K562 (cell line): ENCODE measurements around the gene ABCB4.

Experiments used
- EZH2 ChIP-seq: IDR thresholded peaks from 2 replicates; pipeline ENCODE4 v1.6.1; 2012; ENCODE audit warnings: low read depth, mild to moderate bottlenecking, inconsistent platforms, low read length, borderline replicate concordance
- KLF16 ChIP-seq: IDR thresholded peaks from 2 replicates; pipeline ENCODE4 v1.6.1; 2016; ENCODE audit warnings: antibody characterized with exemption
- POLR2B ChIP-seq: fragments of 450-650 bp; IDR thresholded peaks from 2 replicates; pipeline ENCODE4 v1.6.1; 2018; ENCODE audit warnings: low read depth; ENCODE audit not compliant: partially characterized antibody
- TF ChIP-seq, protein P1 (sequence below), 3 experiments: IDR thresholded peaks in 2 of 3; conservative IDR thresholded peaks in 1 of 3; 2 replicates each; pipeline ENCODE4 v1.5.1; 2011 to 2012; ENCODE audit warnings: low read length in 3 of 3, mild to moderate bottlenecking in 3 of 3, control low read depth in 2 of 3, improper control_type of control experiment in 1 of 3, inconsistent platforms in 1 of 3, low read depth in 1 of 3, mixed read lengths in 1 of 3, moderate library complexity in 1 of 3; ENCODE audit not compliant: insufficient read depth in 2 of 3
- TF ChIP-seq, protein P2 (sequence below): fragments of 450-650 bp; formaldehyde crosslinking; IDR thresholded peaks from 2 replicates; pipeline ENCODE4 v1.4.0; 2020; ENCODE audit warnings: mild to moderate bottlenecking, moderate library complexity

DNA sequence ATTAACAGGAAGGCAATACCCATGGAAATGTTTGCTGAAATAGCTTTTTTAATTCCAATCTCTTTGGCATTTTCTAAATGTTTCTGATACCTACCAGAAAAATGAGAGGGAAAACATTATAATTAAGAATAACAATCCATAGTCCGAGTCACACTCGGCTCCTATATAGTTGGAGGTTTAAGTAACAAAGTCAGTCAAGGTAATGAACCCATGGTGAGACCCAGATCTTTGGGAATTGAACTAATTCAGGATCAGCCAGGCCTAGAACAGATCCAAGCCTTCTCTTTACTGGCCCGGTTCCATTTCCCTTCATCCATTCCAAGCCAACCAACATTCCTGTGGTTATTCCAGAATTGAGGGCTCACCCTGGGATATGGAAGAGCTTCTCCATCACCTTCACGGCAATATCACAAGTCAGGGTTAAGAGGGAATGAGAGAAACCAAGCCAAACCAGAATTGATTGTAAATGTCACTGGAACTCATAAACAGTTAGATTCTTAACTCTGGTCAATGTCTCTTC, 28.3 kb downstream of the ABCB4 start:
- TF ChIP-seq EZH2 (no peak), POLR2B (no peak), KLF16 (no peak)
- TF ChIP-seq, protein P1, sequence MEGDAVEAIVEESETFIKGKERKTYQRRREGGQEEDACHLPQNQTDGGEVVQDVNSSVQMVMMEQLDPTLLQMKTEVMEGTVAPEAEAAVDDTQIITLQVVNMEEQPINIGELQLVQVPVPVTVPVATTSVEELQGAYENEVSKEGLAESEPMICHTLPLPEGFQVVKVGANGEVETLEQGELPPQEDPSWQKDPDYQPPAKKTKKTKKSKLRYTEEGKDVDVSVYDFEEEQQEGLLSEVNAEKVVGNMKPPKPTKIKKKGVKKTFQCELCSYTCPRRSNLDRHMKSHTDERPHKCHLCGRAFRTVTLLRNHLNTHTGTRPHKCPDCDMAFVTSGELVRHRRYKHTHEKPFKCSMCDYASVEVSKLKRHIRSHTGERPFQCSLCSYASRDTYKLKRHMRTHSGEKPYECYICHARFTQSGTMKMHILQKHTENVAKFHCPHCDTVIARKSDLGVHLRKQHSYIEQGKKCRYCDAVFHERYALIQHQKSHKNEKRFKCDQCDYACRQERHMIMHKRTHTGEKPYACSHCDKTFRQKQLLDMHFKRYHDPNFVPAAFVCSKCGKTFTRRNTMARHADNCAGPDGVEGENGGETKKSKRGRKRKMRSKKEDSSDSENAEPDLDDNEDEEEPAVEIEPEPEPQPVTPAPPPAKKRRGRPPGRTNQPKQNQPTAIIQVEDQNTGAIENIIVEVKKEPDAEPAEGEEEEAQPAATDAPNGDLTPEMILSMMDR (IDR thresholded peaks at IDR 0.05 in 2 of 3, conservative IDR thresholded peaks at IDR 0.05 in 1 of 3; ENCODE audit: insufficient read depth in 2 of 3, low read depth in 1 of 3, low read length in 3 of 3), result no peak
- TF ChIP-seq, protein P2, sequence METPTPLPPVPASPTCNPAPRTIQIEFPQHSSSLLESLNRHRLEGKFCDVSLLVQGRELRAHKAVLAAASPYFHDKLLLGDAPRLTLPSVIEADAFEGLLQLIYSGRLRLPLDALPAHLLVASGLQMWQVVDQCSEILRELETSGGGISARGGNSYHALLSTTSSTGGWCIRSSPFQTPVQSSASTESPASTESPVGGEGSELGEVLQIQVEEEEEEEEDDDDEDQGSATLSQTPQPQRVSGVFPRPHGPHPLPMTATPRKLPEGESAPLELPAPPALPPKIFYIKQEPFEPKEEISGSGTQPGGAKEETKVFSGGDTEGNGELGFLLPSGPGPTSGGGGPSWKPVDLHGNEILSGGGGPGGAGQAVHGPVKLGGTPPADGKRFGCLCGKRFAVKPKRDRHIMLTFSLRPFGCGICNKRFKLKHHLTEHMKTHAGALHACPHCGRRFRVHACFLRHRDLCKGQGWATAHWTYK (CRISPR knock-in tag), result no peak
